HepG2 (cell line): ENCODE measurements around the gene STK11. TPM values are rescaled to one million over a fixed set of nuclear protein-coding genes. Genes with fewer than 3 reads are reported as not detected.
A peak's percentile ranks its signal among the peaks of the same experiment; 100 is the strongest.

ENCODE experiments used
- ARNT2 ChIP-seq: sonication (generic); formaldehyde crosslinking; IDR thresholded peaks from 2 replicates; pipeline ENCODE4 v1.8.0; 2022; ENCODE audit warnings: mild to moderate bottlenecking, low read depth, missing genetic modification reagents, moderate library complexity
- E2F5 ChIP-seq: sonication (generic); formaldehyde crosslinking; conservative IDR thresholded peaks from 2 replicates; pipeline ENCODE4 v1.4.0; 2020; ENCODE audit warnings: missing genetic modification reagents
- GLMP ChIP-seq: sonication (generic); formaldehyde crosslinking; IDR thresholded peaks from 2 replicates; pipeline ENCODE4 v1.9.0; 2021; ENCODE audit warnings: missing genetic modification reagents, mild to moderate bottlenecking, borderline replicate concordance
- JUN ChIP-seq: sonication (generic); formaldehyde crosslinking; IDR thresholded peaks from 2 replicates; pipeline ENCODE4 v1.4.0; 2020; ENCODE audit warnings: mild to moderate bottlenecking, missing genetic modification reagents
- KLF16 ChIP-seq, 2 experiments: sonication (generic) in 1 of 2; formaldehyde crosslinking in 1 of 2; IDR thresholded peaks; 2 replicates each; pipeline versions ENCODE4 v1.6.1 to v1.8.0; 2016 to 2023; ENCODE audit warnings: missing genetic modification reagents in 2 of 2, missing compliant biosample characterization in 1 of 2
- MATR3 ChIP-seq: sonication (generic); formaldehyde crosslinking; IDR thresholded peaks from 2 replicates; pipeline ENCODE4 v1.4.0; 2020; ENCODE audit warnings: missing genetic modification reagents
- MAZ ChIP-seq, 2 experiments: sonication (generic) in 1 of 2; formaldehyde crosslinking in 1 of 2; IDR thresholded peaks; 2 replicates each; pipeline versions ENCODE4 v1.5.0 to v1.6.1; 2012 to 2020; ENCODE audit warnings: low read depth in 2 of 2, mild to moderate bottlenecking in 2 of 2, borderline replicate concordance in 1 of 2, improper control_type of control experiment in 1 of 2, low read length in 1 of 2, missing genetic modification reagents in 1 of 2, moderate library complexity in 1 of 2
- NFE2L1 ChIP-seq: sonication (generic); formaldehyde crosslinking; IDR thresholded peaks from 2 replicates; pipeline ENCODE4 v1.4.0; 2020; ENCODE audit warnings: missing genetic modification reagents, mild to moderate bottlenecking, borderline replicate concordance
- NONO ChIP-seq, 2 experiments: fragments of 450-650 bp in 1 of 2; sonication (generic) in 1 of 2; formaldehyde crosslinking in 1 of 2; IDR thresholded peaks in 1 of 2; conservative IDR thresholded peaks in 1 of 2; 2 replicates each; pipeline versions ENCODE4 v1.6.1 to v1.8.0; 2017 to 2022; ENCODE audit warnings: mild to moderate bottlenecking in 1 of 2, missing genetic modification reagents in 1 of 2, moderate library complexity in 1 of 2
- RAD21 ChIP-seq: fragments of 450-650 bp; formaldehyde crosslinking; IDR thresholded peaks from 2 replicates; pipeline ENCODE4 v1.5.0; 2020; ENCODE audit warnings: mild to moderate bottlenecking
- STAT5B ChIP-seq: sonication (generic); formaldehyde crosslinking; IDR thresholded peaks from 2 replicates; pipeline ENCODE4 v1.4.0; 2020; ENCODE audit warnings: missing genetic modification reagents
- TBX3 ChIP-seq: fragments of 450-650 bp; IDR thresholded peaks from 2 replicates; pipeline ENCODE4 v1.6.1; 2017; ENCODE audit warnings: antibody characterized with exemption, mild to moderate bottlenecking, inconsistent platforms, borderline replicate concordance
- YEATS2 ChIP-seq: sonication (generic); formaldehyde crosslinking; IDR thresholded peaks from 2 replicates; pipeline ENCODE4 v1.4.0; 2020; ENCODE audit warnings: missing genetic modification reagents, borderline replicate concordance
- ZNF274 ChIP-seq: sonication (generic); formaldehyde crosslinking; IDR thresholded peaks from 2 replicates; pipeline ENCODE4 v1.5.1; 2020; ENCODE audit warnings: mild to moderate bottlenecking, missing genetic modification reagents
- ZNF282 ChIP-seq: fragments of 450-650 bp; IDR thresholded peaks from 2 replicates; pipeline ENCODE4 v1.6.1; 2018; ENCODE audit not compliant: partially characterized antibody
- ZNF331 ChIP-seq: sonication (generic); formaldehyde crosslinking; IDR thresholded peaks from 2 replicates; pipeline ENCODE4 v1.4.0; 2020; ENCODE audit warnings: missing genetic modification reagents
- ZNF335 ChIP-seq: sonication (generic); formaldehyde crosslinking; IDR thresholded peaks from 2 replicates; pipeline ENCODE4 v1.4.0; 2020; ENCODE audit warnings: missing genetic modification reagents
- ZNF343 ChIP-seq: sonication (generic); formaldehyde crosslinking; IDR thresholded peaks from 2 replicates; pipeline ENCODE4 v1.4.0; 2020; ENCODE audit warnings: mild to moderate bottlenecking, missing genetic modification reagents
- ZNF547 ChIP-seq: sonication (generic); formaldehyde crosslinking; IDR thresholded peaks from 2 replicates; pipeline ENCODE4 v1.5.1; 2020; ENCODE audit warnings: mild to moderate bottlenecking, missing genetic modification reagents
- ZNF768 ChIP-seq: sonication (generic); formaldehyde crosslinking; IDR thresholded peaks from 2 replicates; pipeline ENCODE4 v1.4.0; 2020; ENCODE audit warnings: missing genetic modification reagents
- polyA plus RNA-seq, 8 experiments: library from polyadenylated mRNA; depleted of rRNA in 3 of 8; stranded (reverse) in 7 of 8; unstranded in 1 of 8; fragments of >200 nt; fragmentation: Illumina TruSeq in 4 of 8; extraction: Trizol in 4 of 8; gene quantifications; 2 replicates each; pipeline versions ENCODE4 v1.2.1 to v1.2.3, GENCODE V29; 2011 to 2016; ENCODE audit warnings: low read depth in 4 of 8, missing spikeins in 1 of 8, mixed read lengths in 1 of 8; ENCODE audit not compliant: insufficient read depth in 1 of 8
- total RNA-seq, 5 experiments: library from RNA; depleted of rRNA; stranded (reverse); fragments of >200 nt; fragmentation: Illumina TruSeq; extraction: Trizol; gene quantifications; 2 replicates each; pipeline ENCODE4 v1.2.3, GENCODE V29; 2016; ENCODE audit warnings: low read depth in 1 of 5
- TF ChIP-seq, protein P1 (sequence below): sonication (generic); formaldehyde crosslinking; IDR thresholded peaks from 2 replicates; pipeline ENCODE4 v1.4.0; 2020; ENCODE audit warnings: missing genetic modification reagents

Gene STK11
- total and polyA plus RNA-seq, 2 of the 13 experiments (the other 11 are each of a cell fraction or from before 2014, with no cell fraction given): 27.5 to 43.6 TPM

DNA sequence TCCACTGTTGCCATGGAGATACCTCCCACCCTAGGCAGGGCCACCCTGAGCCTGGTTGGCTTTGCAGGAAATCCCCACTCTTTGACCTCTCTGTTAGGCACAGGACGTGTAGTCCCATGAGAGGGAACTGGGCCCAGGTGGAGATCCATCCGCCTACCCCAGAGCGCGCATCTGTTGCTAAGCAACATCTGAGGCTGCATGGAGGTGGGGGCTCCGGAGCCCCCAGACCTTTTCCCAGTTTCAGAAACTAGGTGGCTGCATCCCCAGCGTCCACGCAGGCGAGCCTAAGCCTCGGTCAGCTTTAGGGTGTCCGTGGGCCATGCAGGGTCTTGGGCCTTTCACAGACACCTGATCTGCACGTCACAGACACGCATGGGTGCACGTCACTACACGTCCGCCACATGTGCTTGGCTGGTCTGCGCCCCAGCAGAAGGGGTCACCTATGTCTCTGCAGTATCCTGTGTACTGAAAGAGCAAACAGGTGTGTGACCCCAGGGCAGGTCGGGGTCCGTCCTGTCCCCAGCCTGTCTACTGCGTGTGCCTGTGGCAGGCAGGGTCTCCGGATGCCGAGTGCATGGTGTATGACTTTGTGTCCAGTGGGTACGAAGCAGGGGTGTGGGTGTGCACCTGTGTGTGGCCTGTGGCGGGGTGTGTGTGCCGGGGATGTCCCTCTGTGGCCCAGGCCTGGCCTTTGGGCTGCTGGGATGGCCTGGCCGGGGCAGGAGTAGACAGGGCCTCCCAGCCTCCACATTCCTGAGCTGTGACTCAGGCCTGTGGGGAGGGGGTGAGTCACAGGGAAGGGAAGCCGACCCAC lies 59.4 kb downstream of the STK11 start (continued):
- TF ChIP-seq NONO (IDR thresholded peaks at IDR 0.05): no peak
- TF ChIP-seq NONO (CRISPR knock-in tag; conservative IDR thresholded peaks at IDR 0.05): peak; percentile 89
- 0 out of 2 replicates have a peak, but pooled peaks have one; percentile 33 for TF ChIP-seq E2F5
- TF ChIP-seq, protein P1, sequence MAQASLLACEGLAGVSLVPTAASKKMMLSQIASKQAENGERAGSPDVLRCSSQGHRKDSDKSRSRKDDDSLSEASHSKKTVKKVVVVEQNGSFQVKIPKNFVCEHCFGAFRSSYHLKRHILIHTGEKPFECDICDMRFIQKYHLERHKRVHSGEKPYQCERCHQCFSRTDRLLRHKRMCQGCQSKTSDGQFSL (CRISPR knock-in tag): 0 out of 2 replicates have a peak, but pooled peaks have one; percentile 33
- peak; percentile 99 for TF ChIP-seq JUN (CRISPR knock-in tag)
- TF ChIP-seq YEATS2: 0 out of 2 replicates have a peak, but pooled peaks have one; percentile 27
- peak; percentile 68; the same call in 1 of the 2 replicates for TF ChIP-seq ZNF547 (CRISPR knock-in tag)
- no peak for TF ChIP-seq TBX3
- no peak for TF ChIP-seq MATR3 (CRISPR knock-in tag)
- no peak for TF ChIP-seq GLMP (CRISPR knock-in tag)
- TF ChIP-seq ZNF331 (CRISPR knock-in tag): peak; percentile 40; the same call in 1 of the 2 replicates
- TF ChIP-seq ZNF343: peak; percentile 38; the same call in 1 of the 2 replicates
- no peak for TF ChIP-seq ZNF282
- peak; percentile 89 for TF ChIP-seq ZNF335 (CRISPR knock-in tag)
- no peak for TF ChIP-seq STAT5B (CRISPR knock-in tag)
- 0 out of 2 replicates have a peak, but pooled peaks have one; percentile 56 for TF ChIP-seq NFE2L1 (CRISPR knock-in tag)
- TF ChIP-seq RAD21: no peak; the same call in 1 of the 2 replicates
- 0 out of 2 replicates have a peak, but pooled peaks have one; percentile 10 for TF ChIP-seq ARNT2
- TF ChIP-seq KLF16 (CRISPR knock-in tag; IDR thresholded peaks at IDR 0.05): 0 out of 4 replicates have a peak, but pooled peaks of 1 of the 2 experiments have one; percentile 53
- TF ChIP-seq ZNF274 (CRISPR knock-in tag): peak; percentile 72; the same call in 1 of the 2 replicates
- TF ChIP-seq MAZ (IDR thresholded peaks at IDR 0.05; ENCODE audit: borderline replicate concordance, low read depth, low read length): peak; percentile 83
- TF ChIP-seq MAZ (CRISPR knock-in tag; IDR thresholded peaks at IDR 0.05; ENCODE audit: low read depth): peak; percentile 61; the same call in 1 of the 2 replicates
- TF ChIP-seq ZNF768 (CRISPR knock-in tag): peak; percentile 55
